Mesendoderm (in vitro differentiated cells): ENCODE data around the gene MLF1.

Experiments used
- DNase-seq: peaks from one replicate; pipeline ENCODE4 v3.0.0; 2013
- H2AK5ac ChIP-seq: 2 replicates; pipeline ENCODE4 v1.6.1; 2013; ENCODE audit warnings: low read length, inconsistent platforms
- H2BK120ac ChIP-seq: 2 replicates; pipeline ENCODE4 v1.6.1; 2013; ENCODE audit warnings: low read depth, mild to moderate bottlenecking, low read length, moderate library complexity, mixed read lengths
- H2BK15ac ChIP-seq: replicated peaks from 2 replicates; pipeline ENCODE4 v1.6.1; 2013; ENCODE audit warnings: low read depth, mild to moderate bottlenecking, moderate library complexity
- H2BK5ac ChIP-seq: 2 replicates; pipeline ENCODE4 v1.6.1; 2013; ENCODE audit warnings: low read length, inconsistent platforms
- H3K18ac ChIP-seq: 2 replicates; pipeline ENCODE4 v1.6.1; 2013; ENCODE audit warnings: mild to moderate bottlenecking, low read length, mixed read lengths
- H3K23ac ChIP-seq: one replicate; pipeline ENCODE4 v1.6.1; 2013; ENCODE audit warnings: low read length
- H3K27ac ChIP-seq: 2 replicates; pipeline ENCODE4 v1.5.1; 2013; ENCODE audit warnings: low read depth, mild to moderate bottlenecking, inconsistent platforms, low read length, moderate library complexity
- H3K27me3 ChIP-seq: 2 replicates; pipeline ENCODE4 v1.6.1; 2013; ENCODE audit warnings: low read length, control low read depth, mild to moderate bottlenecking, inconsistent platforms; ENCODE audit not compliant: insufficient read depth, poor library complexity
- H3K36me3 ChIP-seq: 2 replicates; pipeline ENCODE4 v1.6.1; 2013; ENCODE audit warnings: low read length, inconsistent platforms; ENCODE audit not compliant: control insufficient read depth, insufficient read depth
- H3K4ac ChIP-seq: one replicate; pipeline ENCODE4 v1.6.1; 2013; ENCODE audit warnings: low read depth, mild to moderate bottlenecking, low read length, moderate library complexity
- H3K4me1 ChIP-seq: 2 replicates; pipeline ENCODE4 v1.6.1; 2013; ENCODE audit warnings: low read depth, low read length, inconsistent platforms; ENCODE audit not compliant: control insufficient read depth
- H3K4me2 ChIP-seq: 2 replicates; pipeline ENCODE4 v1.6.1; 2013; ENCODE audit warnings: low read length
- H3K4me3 ChIP-seq: 2 replicates; pipeline ENCODE4 v1.5.1; 2013; ENCODE audit warnings: mild to moderate bottlenecking, low read length
- H3K56ac ChIP-seq: one replicate; pipeline ENCODE4 v1.6.1; 2013; ENCODE audit warnings: low read length
- H3K79me1 ChIP-seq: 2 replicates; pipeline ENCODE4 v1.6.1; 2013; ENCODE audit warnings: low read length, inconsistent platforms
- H3K79me2 ChIP-seq: 2 replicates; pipeline ENCODE4 v1.6.1; 2013; ENCODE audit warnings: mild to moderate bottlenecking, low read length; ENCODE audit not compliant: control insufficient read depth, insufficient read depth
- H3K9ac ChIP-seq: 2 replicates; pipeline ENCODE4 v1.6.1; 2013; ENCODE audit warnings: low read length, inconsistent platforms
- H4K5ac ChIP-seq: one replicate; pipeline ENCODE4 v1.6.1; 2013; ENCODE audit warnings: low read length
- H4K8ac ChIP-seq: one replicate; pipeline ENCODE4 v1.6.1; 2013; ENCODE audit warnings: low read depth, mild to moderate bottlenecking, control low read depth, low read length, moderate library complexity
- WGBS: extraction: QIAGEN DNeasy Blood & Tissue Kit; methylation state at CpG from one replicate; pipeline ENCODE4 v1.1.7; 2013; ENCODE audit warnings: low lambda C conversion rate, missing lambda C conversion rate; ENCODE audit not compliant: insufficient coverage; ENCODE audit errors: extremely low coverage; 5-methylcytosine and 5-hydroxymethylcytosine counted together

Gene MLF1

GRCh38 chr3:158569794-158570193 lies 1.2 kb upstream of the MLF1 start:
- no peak overlapping the region for H3K23ac ChIP-seq
- no peaks in the 10 kb centered on the region for H3K79me2 ChIP-seq
- H3K9ac ChIP-seq, result no peak overlapping the region
- no peak overlapping the region for H3K4me2 ChIP-seq
- WGBS, result no CpG with 5 or more reads among the region's 3 CpGs
- no peak overlapping the region for H2BK120ac ChIP-seq
- no peak for DNase-seq
- H2AK5ac ChIP-seq, result no peak overlapping the region
- no peak overlapping the region for H2BK15ac ChIP-seq
- no peak overlapping the region for H3K18ac ChIP-seq
- no peaks in the 10 kb centered on the region for H3K36me3 ChIP-seq
- H3K4me3 ChIP-seq, result no peak overlapping the region
- H4K8ac ChIP-seq, result no peak overlapping the region
- H3K79me1 ChIP-seq, result no peaks in the 10 kb centered on the region
- H3K56ac ChIP-seq, result no peak overlapping the region
- H3K4ac ChIP-seq, result no peak overlapping the region
- H2BK5ac ChIP-seq, result no peak overlapping the region
- no peaks in the 10 kb centered on the region for H3K27me3 ChIP-seq
- no peaks in the 10 kb centered on the region for H3K4me1 ChIP-seq
- no peak overlapping the region for H3K27ac ChIP-seq
- no peak overlapping the region for H4K5ac ChIP-seq

GRCh38 chr3:158571969-158572765 lies 1.2 kb downstream of the MLF1 start:
- Histone ChIP-seq H2BK120ac (no peak overlapping the region), H4K5ac (no peak overlapping the region), H3K23ac (no peak overlapping the region), H2BK5ac (no peak overlapping the region), H3K4ac (no peak overlapping the region), H3K56ac (no peak overlapping the region), H2BK15ac (no peak overlapping the region), H3K4me1 (no peaks in the 10 kb centered on the region), H3K36me3 (no peaks in the 10 kb centered on the region), H3K79me1 (no peaks in the 10 kb centered on the region), H3K27me3 (no peaks in the 10 kb centered on the region), H4K8ac (no peak overlapping the region), H2AK5ac (no peak overlapping the region), H3K79me2 (no peaks in the 10 kb centered on the region), H3K4me2 (no peak overlapping the region), H3K9ac (no peak overlapping the region), H3K4me3 (no peak overlapping the region), H3K18ac (no peak overlapping the region), H3K27ac (no peak overlapping the region)
- 97% methylated on average over 15 of the region's 16 CpGs for WGBS
- no peak for DNase-seq

GRCh38 chr3:158572766-158573060 lies 1.7 kb downstream of the MLF1 start:
- H4K8ac ChIP-seq, result no peak overlapping the region
- H3K4me3 ChIP-seq, result no peak overlapping the region
- H3K4me2 ChIP-seq, result no peak overlapping the region
- WGBS, result 100% methylated on average over 1 of the region's 8 CpGs
- H3K79me2 ChIP-seq, result no peaks in the 10 kb centered on the region
- no peak overlapping the region for H4K5ac ChIP-seq
- no peak overlapping the region for H3K27ac ChIP-seq
- H3K27me3 ChIP-seq, result no peaks in the 10 kb centered on the region
- no peak overlapping the region for H2BK120ac ChIP-seq
- no peak overlapping the region for H2BK15ac ChIP-seq
- H3K18ac ChIP-seq, result no peak overlapping the region
- no peaks in the 10 kb centered on the region for H3K79me1 ChIP-seq
- no peak overlapping the region for H3K23ac ChIP-seq
- H2BK5ac ChIP-seq, result no peak overlapping the region
- no peak overlapping the region for H2AK5ac ChIP-seq
- no peak overlapping the region for H3K4ac ChIP-seq
- H3K36me3 ChIP-seq, result no peaks in the 10 kb centered on the region
- no peaks in the 10 kb centered on the region for H3K4me1 ChIP-seq
- H3K56ac ChIP-seq, result no peak overlapping the region
- no peak overlapping the region for H3K9ac ChIP-seq
- DNase-seq, result no peak

- no peaks in the 10 kb centered on the region for H3K79me2 ChIP-seq
- no peak overlapping the region for H2AK5ac ChIP-seq
- H3K9ac ChIP-seq, result no peak overlapping the region
- no peak overlapping the region for H4K5ac ChIP-seq
- no peak overlapping the region for H3K27ac ChIP-seq
- no peaks in the 10 kb centered on the region for H3K36me3 ChIP-seq
- H2BK120ac ChIP-seq, result no peak overlapping the region
- H3K4me1 ChIP-seq, result no peaks in the 10 kb centered on the region
- no peak overlapping the region for H3K4me2 ChIP-seq
- H3K79me1 ChIP-seq, result no peaks in the 10 kb centered on the region
- no peak overlapping the region for H2BK5ac ChIP-seq
- no CpG with 5 or more reads among the region's 7 CpGs for WGBS
- H3K4me3 ChIP-seq, result no peak overlapping the region
- no peak overlapping the region for H3K56ac ChIP-seq
- no peak overlapping the region for H3K18ac ChIP-seq
- peak; percentile 76 for DNase-seq
- no peak overlapping the region for H2BK15ac ChIP-seq
- no peaks in the 10 kb centered on the region for H3K27me3 ChIP-seq
- H4K8ac ChIP-seq, result no peak overlapping the region
- no peak overlapping the region for H3K4ac ChIP-seq
- H3K23ac ChIP-seq, result no peak overlapping the region
Measured at GRCh38 chr3:158573714-158574113, 2.7 kb downstream of the MLF1 start.

GRCh38 chr3:158574646-158575045 lies 3.7 kb downstream of the MLF1 start:
- no peak overlapping the region for H4K5ac ChIP-seq
- no peaks in the 10 kb centered on the region for H3K79me2 ChIP-seq
- no peak overlapping the region for H4K8ac ChIP-seq
- H3K27me3 ChIP-seq, result no peaks in the 10 kb centered on the region
- no peaks in the 10 kb centered on the region for H3K79me1 ChIP-seq
- no peaks in the 10 kb centered on the region for H3K36me3 ChIP-seq
- H3K9ac ChIP-seq, result no peak overlapping the region
- H3K23ac ChIP-seq, result no peak overlapping the region
- H3K4ac ChIP-seq, result no peak overlapping the region
- no CpG with 5 or more reads among the region's 1 CpG for WGBS
- H3K4me3 ChIP-seq, result no peak overlapping the region
- H3K4me2 ChIP-seq, result no peak overlapping the region
- no peak overlapping the region for H3K56ac ChIP-seq
- DNase-seq, result no peak
- H3K4me1 ChIP-seq, result no peaks in the 10 kb centered on the region
- no peak overlapping the region for H2BK15ac ChIP-seq
- no peak overlapping the region for H3K27ac ChIP-seq
- H2BK5ac ChIP-seq, result no peak overlapping the region
- no peak overlapping the region for H2BK120ac ChIP-seq
- no peak overlapping the region for H2AK5ac ChIP-seq
- no peak overlapping the region for H3K18ac ChIP-seq

GRCh38 chr3:158590223-158590622 lies 19.2 kb downstream of the MLF1 start:
- Histone ChIP-seq H3K27me3 (no peaks in the 10 kb centered on the region), H2AK5ac (no peak overlapping the region), H2BK5ac (no peak overlapping the region), H2BK15ac (no peak overlapping the region), H3K79me2 (no peaks in the 10 kb centered on the region), H3K4me1 (no peaks in the 10 kb centered on the region), H3K79me1 (no peaks in the 10 kb centered on the region), H3K36me3 (no peaks in the 10 kb centered on the region), H3K56ac (no peak overlapping the region), H3K4me3 (no peak overlapping the region), H3K27ac (no peak overlapping the region), H4K8ac (no peak overlapping the region), H4K5ac (no peak overlapping the region), H3K4me2 (no peak overlapping the region), H3K23ac (no peak overlapping the region), H3K4ac (no peak overlapping the region), H2BK120ac (no peak overlapping the region), H3K18ac (no peak overlapping the region), H3K9ac (no peak overlapping the region)
- DNase-seq, result no peak
